CD4-positive, alpha-beta T cell treated with Interleukin-17A for 1 hour (primary cell): ENCODE results near the gene MFSD6.

Source experiments
- DNase-seq: peaks from one replicate; pipeline ENCODE4 v3.0.0-alpha.2; 2020

MFSD6 gene

GRCh38 chr2:190443055-190443454, 34.9 kb downstream of the MFSD6 start:
- no peak for DNase-seq

GRCh38 chr2:190443778-190444481, 35.8 kb downstream of the MFSD6 start:
- no peak for DNase-seq

GRCh38 chr2:190444976-190445375, 36.8 kb downstream of the MFSD6 start:
- no peak for DNase-seq

GRCh38 chr2:190446193-190446592, 38.0 kb downstream of the MFSD6 start:
- DNase-seq, result no peak

GRCh38 chr2:190446750-190447516, 38.8 kb downstream of the MFSD6 start:
- no peak for DNase-seq

- DNase-seq, result no peak
These were observed 39.6 kb downstream of the MFSD6 start for GRCh38 chr2:190447766-190448165.

GRCh38 chr2:190449925-190450324, 41.8 kb downstream of the MFSD6 start:
- no peak for DNase-seq

- no peak for DNase-seq
These were observed 42.2 kb downstream of the MFSD6 start for GRCh38 chr2:190450363-190450762.

- DNase-seq, result no peak
These were observed 43.5 kb downstream of the MFSD6 start for GRCh38 chr2:190451561-190452176.

- no peak for DNase-seq
These were observed 44.3 kb downstream of the MFSD6 start for GRCh38 chr2:190452433-190452832.

- DNase-seq, result no peak
These were observed 46.6 kb downstream of the MFSD6 start for GRCh38 chr2:190454795-190455194.

GRCh38 chr2:190455358-190456095, 47.4 kb downstream of the MFSD6 start:
- no peak for DNase-seq

GRCh38 chr2:190456833-190457232, 48.7 kb downstream of the MFSD6 start:
- DNase-seq, result no peak

GRCh38 chr2:190457256-190457655, 49.1 kb downstream of the MFSD6 start:
- DNase-seq, result no peak

- no peak for DNase-seq
These were observed 50.4 kb downstream of the MFSD6 start for GRCh38 chr2:190458352-190459107.

GRCh38 chr2:190459881-190460280, 51.7 kb downstream of the MFSD6 start:
- no peak for DNase-seq

GRCh38 chr2:190460487-190460886, 52.3 kb downstream of the MFSD6 start:
- DNase-seq, result no peak

GRCh38 chr2:190462181-190462580, 54.0 kb downstream of the MFSD6 start:
- DNase-seq, result no peak

- DNase-seq, result no peak
These were observed 54.5 kb downstream of the MFSD6 start for GRCh38 chr2:190462611-190463010.

- DNase-seq, result no peak
These were observed 56.9 kb downstream of the MFSD6 start for GRCh38 chr2:190465060-190465459.

- DNase-seq, result no peak
These were observed 58.8 kb downstream of the MFSD6 start for GRCh38 chr2:190466819-190467446.

- no peak for DNase-seq
These were observed 59.5 kb downstream of the MFSD6 start for GRCh38 chr2:190467575-190468083.
